CD4-positive, alpha-beta T cell (primary cell): ENCODE data around the gene ETV4. TPM values are rescaled to one million over a fixed set of nuclear protein-coding genes. Genes with fewer than 3 reads are reported as not detected.

ENCODE experiments used
- ATAC-seq: fragments of 200-7000 bp; cut with Tn5 transposase; one replicate; pipeline ENCODE4 v1.10.0; 2022; ENCODE audit warnings: mild to moderate bottlenecking; ENCODE audit not compliant: poor library complexity
- CTCF ChIA-PET: fragments of 350-600 bp; sonication (Branson Sonifier 250); formaldehyde crosslinking; loops from one replicate; lab custom pipeline; 2021; ENCODE audit warnings: antibody characterized with exemption, inconsistent platforms; lab: Charles Lee
- POLR2A ChIA-PET: fragments of 350-600 bp; sonication (Branson Sonifier 250); formaldehyde crosslinking; loops from one replicate; lab custom pipeline; 2021; ENCODE audit warnings: antibody characterized with exemption, inconsistent platforms; lab: Charles Lee
- DNase-seq, 14 experiments: peaks; one replicate each; pipeline ENCODE4 v3.0.0-alpha.2; 2013 to 2020; ENCODE audit warnings: mixed read lengths in 2 of 14
- H3K27ac ChIP-seq, 2 donors: one replicate each; pipeline versions ENCODE4 v1.5.1 to v1.7.0; 2013; ENCODE audit warnings: low read length in 2 of 2, low read depth in 1 of 2, mild to moderate bottlenecking in 1 of 2
- H3K27me3 ChIP-seq, 2 experiments: 1 replicate in 1 of 2; 2 replicates in 1 of 2; pipeline versions ENCODE4 v1.6.1 to v1.7.0; 2013; ENCODE audit warnings: low read length in 2 of 2, control low read depth in 1 of 2, mild to moderate bottlenecking in 1 of 2, moderate library complexity in 1 of 2; ENCODE audit not compliant: insufficient read depth in 2 of 2, control insufficient read depth in 1 of 2
- H3K36me3 ChIP-seq: one replicate; pipeline ENCODE4 v1.6.1; 2013; ENCODE audit warnings: low read length, control low read depth; ENCODE audit not compliant: insufficient read depth
- H3K4me1 ChIP-seq: one replicate; pipeline ENCODE4 v1.6.1; 2013; ENCODE audit warnings: low read length, control low read depth; ENCODE audit not compliant: insufficient read depth
- H3K4me3 ChIP-seq: one replicate; pipeline ENCODE4 v1.5.1; 2013; ENCODE audit warnings: mild to moderate bottlenecking, low read length, moderate library complexity
- H3K9me3 ChIP-seq, 2 experiments: 1 replicate in 1 of 2; 2 replicates in 1 of 2; pipeline versions ENCODE4 v1.6.1 to v1.7.0; 2013; ENCODE audit warnings: low read length in 2 of 2, mild to moderate bottlenecking in 2 of 2, control low read depth in 1 of 2, moderate library complexity in 1 of 2; ENCODE audit not compliant: control insufficient read depth in 1 of 2, insufficient read depth in 1 of 2
- H3K27ac Mint-ChIP-seq: one replicate; pipeline ENCODE4 v1.8.0; 2020; ENCODE audit warnings: mixed read lengths
- H3K27me3 Mint-ChIP-seq: one replicate; pipeline ENCODE4 v1.8.0; 2021; ENCODE audit warnings: mixed read lengths
- H3K36me3 Mint-ChIP-seq: one replicate; pipeline ENCODE4 v1.8.0; 2021; ENCODE audit warnings: low read depth, mixed read lengths
- H3K4me1 Mint-ChIP-seq: one replicate; pipeline ENCODE4 v1.8.0; 2021; ENCODE audit warnings: low read depth, mixed read lengths
- H3K4me3 Mint-ChIP-seq: one replicate; pipeline ENCODE4 v1.8.0; 2020; ENCODE audit warnings: mild to moderate bottlenecking, mixed read lengths
- H3K9me3 Mint-ChIP-seq: one replicate; pipeline ENCODE4 v1.8.0; 2020; ENCODE audit warnings: mixed read lengths
- CTCF ChIP-seq: fragments of 200-600 bp; IDR thresholded peaks from one replicate; pipeline ENCODE4 v1.8.0; 2022; ENCODE audit warnings: antibody characterized with exemption, mild to moderate bottlenecking
- intact Hi-C, 2 experiments: fragments of 100-400 bp; cut with DNase I in 1 of 2; cut with micrococcal nuclease in 1 of 2; formaldehyde crosslinking; loops; one replicate each; pipeline versions ENCODE4 v1.15.1 to v1.9.0; 2023 to 2025; cut with DNase I, micrococcal nuclease
- total RNA-seq, 174 experiments: library from RNA in 2 of 174; stranded (reverse) in 2 of 174; gene quantifications; one replicate each; pipeline ENCODE4 v1.2.3 and lab custom pipeline; 2021 to 2026

Gene ETV4
- total RNA-seq, 2 experiments from 2014 or later = not detected

- Histone ChIP-seq H3K4me3 (no peak overlapping the region), H3K27ac (no peak overlapping the region), H3K36me3 (no peaks in the 10 kb centered on the region), H3K9me3 (no peaks in the 10 kb centered on the region), H3K4me1 (peaks cover 20% of the 10 kb centered on the region), H3K27me3 (peaks cover 0 to 4% of the 10 kb centered on the region in 2 experiments)
- DNase-seq (peak in 11 of 14 experiments; percentile 2 to 69 (median 15)), ATAC-seq (no peak)
- ChIA-PET CTCF (interaction anchor here (0.6 to 6.9 kb wide), 3 partner anchors 94 to 131 kb away, joined by 3 to 57 read pairs (median 5); no protein-coding TSS in a partner anchor), POLR2A (interaction anchor here (1.5 kb wide), 1 partner anchor 91 kb away, joined by 4 read pairs; no protein-coding TSS in a partner anchor)
- H3K36me3 Mint-ChIP-seq = no peaks in the 10 kb centered on the region
- peaks cover 15% of the 10 kb centered on the region for H3K4me1 Mint-ChIP-seq
- H3K9me3 Mint-ChIP-seq = no peaks in the 10 kb centered on the region
- no peaks in the 10 kb centered on the region for H3K27me3 Mint-ChIP-seq
- intact Hi-C loops = no loop called here
- TF ChIP-seq CTCF = no peak
- no peak overlapping the region for H3K4me3 Mint-ChIP-seq
- no peak overlapping the region for H3K27ac Mint-ChIP-seq
These were observed 32.8 kb upstream of the ETV4 start for GRCh38 chr17:43578699-43579565.

- no peak overlapping the region for H3K27ac ChIP-seq
- peaks cover 20% of the 10 kb centered on the region for H3K4me1 ChIP-seq
- CTCF ChIA-PET = interaction anchor here (6.9 kb wide), 1 partner anchor 95 kb away, joined by 57 read pairs; no protein-coding TSS in a partner anchor
- no peaks in the 10 kb centered on the region for H3K36me3 Mint-ChIP-seq
- H3K27ac Mint-ChIP-seq = no peak overlapping the region
- TF ChIP-seq CTCF = no peak
- no peaks in the 10 kb centered on the region for H3K27me3 Mint-ChIP-seq
- peaks cover 15% of the 10 kb centered on the region for H3K4me1 Mint-ChIP-seq
- H3K27me3 ChIP-seq = peaks cover 0 to 4% of the 10 kb centered on the region in 2 experiments
- no peaks in the 10 kb centered on the region for H3K9me3 ChIP-seq
- no peak overlapping the region for H3K4me3 Mint-ChIP-seq
- intact Hi-C loops = no loop called here
- H3K36me3 ChIP-seq = no peaks in the 10 kb centered on the region
- H3K9me3 Mint-ChIP-seq = no peaks in the 10 kb centered on the region
- POLR2A ChIA-PET = interaction anchor here (1.5 kb wide), 1 partner anchor 92 kb away, joined by 4 read pairs; no protein-coding TSS in a partner anchor
- DNase-seq (no peak), ATAC-seq (no peak)
- no peak overlapping the region for H3K4me3 ChIP-seq
These were observed 32.2 kb upstream of the ETV4 start for GRCh38 chr17:43578404-43578698.

- H3K27ac ChIP-seq = no peak overlapping the region
- no peak for DNase-seq
- TF ChIP-seq CTCF = no peak
- Mint-ChIP-seq H3K4me3 (no peak overlapping the region), H3K36me3 (no peaks in the 10 kb centered on the region), H3K9me3 (no peaks in the 10 kb centered on the region), H3K4me1 (peaks cover 15% of the 10 kb centered on the region), H3K27ac (no peak overlapping the region), H3K27me3 (no peaks in the 10 kb centered on the region)
- no peaks in the 10 kb centered on the region for H3K9me3 ChIP-seq
- POLR2A ChIA-PET = interaction anchor here (1.5 kb wide), 1 partner anchor 92 kb away, joined by 4 read pairs; no protein-coding TSS in a partner anchor
- ATAC-seq = no peak
- H3K4me3 ChIP-seq = no peak overlapping the region
- intact Hi-C loops = loop anchor here in 1 of 2 experiments (1.0 kb wide), 2 partner anchors 96 to 182 kb away; no protein-coding TSS in a partner anchor
- no peaks in the 10 kb centered on the region for H3K36me3 ChIP-seq
- H3K4me1 ChIP-seq = peaks cover 20% of the 10 kb centered on the region
- peaks cover 0 to 4% of the 10 kb centered on the region in 2 experiments for H3K27me3 ChIP-seq
- CTCF ChIA-PET = interaction anchor here (0.9 to 6.9 kb wide), 5 partner anchors 31 to 269 kb away, joined by 3 to 57 read pairs (median 3); partner anchors contain the start of gene CD300LG
These were observed 31.7 kb upstream of the ETV4 start for GRCh38 chr17:43577664-43578403.
